ENCODE data around the gene SLC3A2.
"Not testable (repeated sequence)": the region's sequence is repeated elsewhere in the genome, so short reads cannot be mapped to it uniquely, and the experiment has no call there.

Gene SLC3A2

DNA sequence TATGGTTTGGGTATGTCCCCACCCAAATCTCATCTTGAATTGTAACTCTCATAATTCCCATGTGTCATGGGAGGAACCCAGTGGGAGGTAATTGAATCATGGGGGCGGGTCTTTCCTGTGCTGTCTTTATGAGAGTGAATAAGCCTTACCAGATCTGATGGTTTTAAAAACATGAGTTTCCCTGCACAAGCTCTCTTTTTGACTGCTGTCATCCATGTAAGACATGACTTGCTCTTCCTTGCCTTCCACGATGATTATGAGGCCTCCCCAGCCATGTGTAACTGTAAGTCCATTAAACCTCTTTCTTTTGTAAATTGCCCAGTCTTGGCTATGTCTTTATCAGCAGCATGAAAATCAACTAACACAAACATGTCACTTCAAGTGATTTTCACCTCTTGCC is 56.8 kb downstream of the SLC3A2 start:
- H3K9ac ChIP-seq (ENCODE audit: low read length); H3K36me3 ChIP-seq (ENCODE audit: control insufficient read depth, insufficient read depth, low read length); H3K27ac ChIP-seq (ENCODE audit: low read depth, low read length); H3K27me3 ChIP-seq (ENCODE audit: control insufficient read depth, insufficient read depth, low read length); H3K4me1 ChIP-seq (ENCODE audit: control insufficient read depth, insufficient read depth, low read length); H3K4me3 ChIP-seq (ENCODE audit: low read length): not testable (repeated sequence)

Data from rectal smooth muscle tissue (tissue), 1 donor.